Fibroblast of lung (primary cell): ENCODE results near the gene CYP2S1. TPM values are rescaled to one million over a fixed set of nuclear protein-coding genes. Genes with fewer than 3 reads are reported as not detected.
"Not testable (repeated sequence)": the region's sequence is repeated elsewhere in the genome, so short reads cannot be mapped to it uniquely, and the experiment has no call there.

Source experiments
- DNase-seq, 2 donors: peaks; one replicate each; pipeline versions ENCODE4 v3.0.0 to v3.0.0-alpha.2; 2010; ENCODE audit warnings: low read depth in 2 of 2
- H2AFZ ChIP-seq: 2 replicates; pipeline ENCODE4 v1.5.1; 2012; ENCODE audit warnings: low read length, control low read depth, inconsistent platforms
- H3K27ac ChIP-seq: 2 replicates; pipeline ENCODE4 v1.5.1; 2011; ENCODE audit warnings: low read length, control low read depth; ENCODE audit not compliant: insufficient read depth
- H3K27me3 ChIP-seq: 2 replicates; pipeline ENCODE4 v1.5.1; 2011; ENCODE audit warnings: mild to moderate bottlenecking, low read length; ENCODE audit not compliant: control insufficient read depth, insufficient read depth
- H3K36me3 ChIP-seq: 2 replicates; pipeline ENCODE4 v1.5.1; 2011; ENCODE audit warnings: low read length; ENCODE audit not compliant: control insufficient read depth, insufficient read depth
- H3K4me1 ChIP-seq: 2 replicates; pipeline ENCODE4 v1.5.1; 2011; ENCODE audit warnings: low read length; ENCODE audit not compliant: control insufficient read depth, insufficient read depth; ENCODE audit errors: extremely low read depth
- H3K4me2 ChIP-seq: 2 replicates; pipeline ENCODE4 v1.5.1; 2011; ENCODE audit warnings: low read length, control low read depth; ENCODE audit not compliant: insufficient read depth; ENCODE audit errors: extremely low read depth
- H3K4me3 ChIP-seq, 4 experiments: fragments of 200-600 bp in 1 of 4; sonication (generic) in 1 of 4; replicated peaks in 1 of 4; 2 replicates each; pipeline ENCODE4 v1.5.1; 2011 to 2016; ENCODE audit warnings: low read length in 4 of 4, low read depth in 3 of 4, mild to moderate bottlenecking in 3 of 4, control low read depth in 2 of 4, inconsistent platforms in 1 of 4, mixed read lengths in 1 of 4; ENCODE audit not compliant: insufficient read depth in 1 of 4; ENCODE audit errors: control extremely low read depth in 1 of 4
- H3K79me2 ChIP-seq: 2 replicates; pipeline ENCODE4 v1.5.1; 2012; ENCODE audit warnings: mild to moderate bottlenecking, low read length, inconsistent platforms; ENCODE audit not compliant: control insufficient read depth, insufficient read depth
- H3K9ac ChIP-seq: 2 replicates; pipeline ENCODE4 v1.5.1; 2011; ENCODE audit warnings: mild to moderate bottlenecking, low read length, control low read depth; ENCODE audit not compliant: insufficient read depth
- H3K9me3 ChIP-seq: 2 replicates; pipeline ENCODE4 v1.5.1; 2012; ENCODE audit warnings: low read depth, low read length; ENCODE audit not compliant: control insufficient read depth, insufficient read depth
- H4K20me1 ChIP-seq: 2 replicates; pipeline ENCODE4 v1.5.1; 2011; ENCODE audit warnings: low read length; ENCODE audit not compliant: control insufficient read depth, insufficient read depth; ENCODE audit errors: extremely low read depth
- CTCF ChIP-seq, 2 donors: IDR thresholded peaks in 1 of 2; conservative IDR thresholded peaks in 1 of 2; 1 replicate in 1 of 2; 2 replicates in 1 of 2; pipeline ENCODE4 v1.5.1; 2011 to 2012; ENCODE audit warnings: low read length in 2 of 2, control low read depth in 1 of 2, inconsistent platforms in 1 of 2, low read depth in 1 of 2, mild to moderate bottlenecking in 1 of 2
- EZH2 ChIP-seq: IDR thresholded peaks from 2 replicates; pipeline ENCODE4 v1.5.1; 2012; ENCODE audit warnings: low read length, control low read depth, mild to moderate bottlenecking; ENCODE audit errors: missing control alignments
- polyA plus RNA-seq, 2 donors: library from polyadenylated mRNA; depleted of rRNA in 1 of 2; stranded (reverse) in 1 of 2; unstranded in 1 of 2; fragments of >200 nt; gene quantifications; 2 replicates each; pipeline ENCODE4 v1.2.1, GENCODE V29; 2011 to 2012; ENCODE audit warnings: missing spikeins in 1 of 2
- total RNA-seq: library from RNA; depleted of rRNA; stranded (reverse); fragments of >200 nt; gene quantifications from 2 replicates; pipeline ENCODE4 v1.2.1, GENCODE V29; 2014

CYP2S1 gene
- total and polyA plus RNA-seq, 2 donors (not counting 1 experiment from before 2014, with no cell fraction given): 0.93 to 3.5 TPM

DNA sequence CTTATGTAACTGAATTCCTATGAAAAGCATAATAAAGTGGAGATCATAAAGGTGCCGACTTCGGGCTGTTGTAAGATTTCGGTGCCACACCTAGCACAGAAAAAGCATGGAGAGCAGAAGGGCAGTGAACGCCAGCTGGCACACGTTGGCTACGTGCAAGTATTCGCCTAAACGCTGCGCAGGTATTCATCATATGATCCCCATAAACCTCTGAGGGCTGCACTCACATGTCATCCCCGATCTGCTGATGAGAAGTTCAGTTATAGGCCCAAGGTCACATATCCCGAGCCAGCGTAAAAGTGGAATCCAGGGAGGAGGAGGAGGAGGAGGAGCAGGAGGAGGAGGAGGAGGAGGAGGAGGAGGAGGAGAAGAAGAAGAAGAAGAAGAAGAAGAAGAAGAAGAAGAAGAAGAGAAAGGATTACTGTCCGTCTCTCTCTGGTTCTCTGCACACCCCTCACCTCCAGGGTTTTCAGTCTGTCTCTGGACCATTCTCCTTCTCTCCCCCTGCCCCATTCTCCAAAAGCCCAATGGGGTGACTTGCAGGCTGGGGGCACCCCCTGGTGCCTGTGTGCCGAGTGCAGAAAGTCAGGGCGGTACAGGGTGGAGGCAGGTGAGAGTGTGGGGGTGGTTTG, 18.6 kb upstream of the CYP2S1 start:
- Histone ChIP-seq H3K4me2 (no peak overlapping the region), H4K20me1 (no peaks in the 10 kb centered on the region), H3K9ac (no peak overlapping the region), H3K4me3 (no peak overlapping the region), H3K27ac (no peak overlapping the region), H3K9me3 (no peaks in the 10 kb centered on the region), H3K36me3 (no peaks in the 10 kb centered on the region), H3K27me3 (no peaks in the 10 kb centered on the region), H3K79me2 (no peaks in the 10 kb centered on the region), H3K4me1 (peaks cover 4% of the 10 kb centered on the region), H2AFZ (no peak overlapping the region)
- no peak for DNase-seq
- TF ChIP-seq EZH2 (no peak), CTCF (conservative IDR thresholded peaks at IDR 0.05 in 1 of 2, IDR thresholded peaks at IDR 0.05 in 1 of 2; ENCODE audit: low read depth in 1 of 2, low read length in 2 of 2) (no peak)

- H3K4me3 ChIP-seq: peak overlapping the region in 1 of 4 experiments; percentile 26
- H3K9me3 ChIP-seq: no peaks in the 10 kb centered on the region
- no peaks in the 10 kb centered on the region for H3K79me2 ChIP-seq
- DNase-seq: peak; percentile 59 to 83
- H2AFZ ChIP-seq: peak overlapping the region; percentile 94
- H3K27me3 ChIP-seq: no peaks in the 10 kb centered on the region
- TF ChIP-seq EZH2 (no peak), CTCF (conservative IDR thresholded peaks at IDR 0.05 in 1 of 2, IDR thresholded peaks at IDR 0.05 in 1 of 2; ENCODE audit: low read depth in 1 of 2, low read length in 2 of 2) (no peak)
- no peaks in the 10 kb centered on the region for H3K36me3 ChIP-seq
- peak overlapping the region; percentile 81 for H3K4me2 ChIP-seq
- no peak overlapping the region for H3K9ac ChIP-seq
- no peak overlapping the region for H3K27ac ChIP-seq
- no peaks in the 10 kb centered on the region for H4K20me1 ChIP-seq
- H3K4me1 ChIP-seq: peaks cover 4% of the 10 kb centered on the region
These were observed 16.9 kb upstream of the CYP2S1 start for GRCh38 chr19:41175801-41176777.

- DNase-seq, H3K79me2 ChIP-seq, H3K9me3 ChIP-seq, H3K27me3 ChIP-seq, H3K36me3 ChIP-seq, H3K9ac ChIP-seq, H3K4me3 ChIP-seq, H3K4me1 ChIP-seq, H2AFZ ChIP-seq, H3K4me2 ChIP-seq, H4K20me1 ChIP-seq, H3K27ac ChIP-seq: not testable (repeated sequence)
These were observed 12.8 kb upstream of the CYP2S1 start for GRCh38 chr19:41180173-41180572.
